Measurements from ENCODE around the gene PCDHA1.

DNA sequence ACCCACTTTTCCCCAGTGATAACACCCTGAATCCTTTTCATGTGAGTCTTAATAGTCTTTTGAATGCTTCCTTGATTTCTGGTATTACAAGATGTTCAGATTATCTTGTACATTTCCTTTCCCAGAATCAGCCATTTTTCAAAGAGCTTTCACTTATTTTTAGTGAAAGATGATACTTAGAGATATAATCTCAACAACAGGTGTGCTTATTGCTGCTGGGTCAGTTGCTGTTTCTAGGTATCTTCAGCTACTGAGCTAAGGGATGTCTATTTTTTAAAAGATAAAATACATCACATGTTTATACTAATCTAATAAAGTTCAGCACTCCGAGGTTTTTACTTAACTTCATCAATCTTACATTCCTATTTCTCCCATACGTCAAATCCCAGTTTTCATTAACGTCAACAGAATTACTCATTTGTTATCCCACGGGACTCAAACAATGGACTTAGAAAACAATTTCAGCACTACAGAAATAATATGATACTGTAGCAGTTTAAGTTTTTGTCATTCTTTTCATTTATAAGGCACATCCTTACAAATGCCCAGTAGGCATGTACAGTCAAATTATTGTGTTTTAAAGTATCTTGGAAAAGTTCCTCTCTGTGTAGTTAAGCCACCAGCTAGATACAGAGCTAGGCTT lies 149.1 kb downstream of the PCDHA1 start:
- TF ChIP-seq GLIS3 (CRISPR knock-in tag; IDR thresholded peaks at IDR 0.05) (no peak), OSR1 (CRISPR knock-in tag; IDR thresholded peaks at IDR 0.05) (no peak), ZNF565 (CRISPR knock-in tag; conservative IDR thresholded peaks at IDR 0.05; ENCODE audit: low read depth) (no peak), ZFP30 (CRISPR knock-in tag; IDR thresholded peaks at IDR 0.05) (no peak)
- TF ChIP-seq, protein P1, sequence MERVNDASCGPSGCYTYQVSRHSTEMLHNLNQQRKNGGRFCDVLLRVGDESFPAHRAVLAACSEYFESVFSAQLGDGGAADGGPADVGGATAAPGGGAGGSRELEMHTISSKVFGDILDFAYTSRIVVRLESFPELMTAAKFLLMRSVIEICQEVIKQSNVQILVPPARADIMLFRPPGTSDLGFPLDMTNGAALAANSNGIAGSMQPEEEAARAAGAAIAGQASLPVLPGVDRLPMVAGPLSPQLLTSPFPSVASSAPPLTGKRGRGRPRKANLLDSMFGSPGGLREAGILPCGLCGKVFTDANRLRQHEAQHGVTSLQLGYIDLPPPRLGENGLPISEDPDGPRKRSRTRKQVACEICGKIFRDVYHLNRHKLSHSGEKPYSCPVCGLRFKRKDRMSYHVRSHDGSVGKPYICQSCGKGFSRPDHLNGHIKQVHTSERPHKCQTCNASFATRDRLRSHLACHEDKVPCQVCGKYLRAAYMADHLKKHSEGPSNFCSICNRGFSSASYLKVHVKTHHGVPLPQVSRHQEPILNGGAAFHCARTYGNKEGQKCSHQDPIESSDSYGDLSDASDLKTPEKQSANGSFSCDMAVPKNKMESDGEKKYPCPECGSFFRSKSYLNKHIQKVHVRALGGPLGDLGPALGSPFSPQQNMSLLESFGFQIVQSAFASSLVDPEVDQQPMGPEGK (CRISPR knock-in tag; IDR thresholded peaks at IDR 0.05; ENCODE audit: borderline replicate concordance), result no peak
- TF ChIP-seq, protein P2, sequence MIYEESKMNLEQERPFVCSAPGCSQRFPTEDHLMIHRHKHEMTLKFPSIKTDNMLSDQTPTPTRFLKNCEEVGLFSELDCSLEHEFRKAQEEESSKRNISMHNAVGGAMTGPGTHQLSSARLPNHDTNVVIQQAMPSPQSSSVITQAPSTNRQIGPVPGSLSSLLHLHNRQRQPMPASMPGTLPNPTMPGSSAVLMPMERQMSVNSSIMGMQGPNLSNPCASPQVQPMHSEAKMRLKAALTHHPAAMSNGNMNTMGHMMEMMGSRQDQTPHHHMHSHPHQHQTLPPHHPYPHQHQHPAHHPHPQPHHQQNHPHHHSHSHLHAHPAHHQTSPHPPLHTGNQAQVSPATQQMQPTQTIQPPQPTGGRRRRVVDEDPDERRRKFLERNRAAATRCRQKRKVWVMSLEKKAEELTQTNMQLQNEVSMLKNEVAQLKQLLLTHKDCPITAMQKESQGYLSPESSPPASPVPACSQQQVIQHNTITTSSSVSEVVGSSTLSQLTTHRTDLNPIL (CRISPR knock-in tag; IDR thresholded peaks at IDR 0.05; ENCODE audit: low read depth), result no peak

Measured in SK-N-SH treated with all-trans-retinoic acid at 6 μM for 48 hours (cell line).